K562 (cell line): ENCODE measurements around the gene ZNF302. TPM values are rescaled to one million over a fixed set of nuclear protein-coding genes. Genes with fewer than 3 reads are reported as not detected.

Experiments
- ATAC-seq: fragments of 200-7000 bp; cut with Tn5 transposase; 3 replicates; pipeline ENCODE4 v1.9.1; 2020; ENCODE audit warnings: moderate library complexity
- BruUV-seq: library from RNA; stranded (reverse); fragments of 400-500 nt; replicated peaks from 2 replicates; lab custom pipeline; 2021; lab: Mats Ljungman, UMichigan
- CTCF ChIA-PET: fragments of 300-600 bp; formaldehyde crosslinking; extraction: SDS; loops from one replicate; lab custom pipeline; 2021; ENCODE audit warnings: low intra/inter-chr PET ratio; lab: Yijun Ruan, JAX
- POLR2A ChIA-PET: fragments of 300-600, 350-650 bp; sonication (Branson Sonifier 250); formaldehyde crosslinking; extraction: SDS; loops from one replicate; lab custom pipeline; 2021; ENCODE audit warnings: antibody characterized with exemption, inconsistent platforms; lab: Yijun Ruan, JAX
- DNase-seq, 4 experiments: peaks; one replicate each; pipeline versions ENCODE4 v3.0.0 to v3.0.0-alpha.2; 2011 to 2018; ENCODE audit warnings: low spot score in 3 of 4, mixed read lengths in 3 of 4; ENCODE audit errors: extremely low read depth in 1 of 4
- FAIRE-seq: peaks from 2 replicates; lab custom pipeline; 2011; peaks lifted over from hg19 to GRCh38; lab: Jason Lieb, UNC
- H2AFZ ChIP-seq: 2 replicates; pipeline ENCODE4 v1.6.0; 2011; ENCODE audit warnings: low read depth, low read length, control low read depth, inconsistent platforms
- H3K27ac ChIP-seq: fragments of 200-600 bp; 3 replicates; pipeline ENCODE4 v1.8.0; 2011; ENCODE audit warnings: low read depth, mild to moderate bottlenecking, control low read depth, inconsistent platforms, low read length, moderate library complexity, mixed read lengths; ENCODE audit errors: extremely low read depth
- H3K27me3 ChIP-seq, 2 experiments: fragments of 300-600 bp in 1 of 2; 2 replicates in 1 of 2; 3 replicates in 1 of 2; pipeline versions ENCODE4 v1.6.0 to v1.8.0; 2011; ENCODE audit warnings: inconsistent platforms in 2 of 2, low read length in 2 of 2, mild to moderate bottlenecking in 1 of 2, mixed read lengths in 1 of 2, moderate library complexity in 1 of 2; ENCODE audit not compliant: control insufficient read depth in 2 of 2, insufficient read depth in 2 of 2
- H3K36me3 ChIP-seq: fragments of 300-600 bp; 3 replicates; pipeline ENCODE4 v1.8.0; 2011; ENCODE audit warnings: mild to moderate bottlenecking, low read length, inconsistent platforms; ENCODE audit not compliant: control insufficient read depth, insufficient read depth
- H3K4me1 ChIP-seq, 2 experiments: fragments of 200-600 bp in 1 of 2; replicated peaks in 1 of 2; 2 replicates in 1 of 2; 3 replicates in 1 of 2; pipeline versions ENCODE4 v1.5.1 to v1.8.0; 2011; ENCODE audit warnings: inconsistent platforms in 2 of 2, low read length in 2 of 2, mild to moderate bottlenecking in 1 of 2, mixed read lengths in 1 of 2, moderate library complexity in 1 of 2; ENCODE audit not compliant: control insufficient read depth in 2 of 2, insufficient read depth in 2 of 2
- H3K4me2 ChIP-seq: 2 replicates; pipeline ENCODE4 v1.6.1; 2011; ENCODE audit warnings: low read length, control low read depth, inconsistent platforms, mixed read lengths; ENCODE audit not compliant: insufficient read depth
- H3K4me3 ChIP-seq: fragments of 200-600 bp; sonication (generic), shearing (Covaris generic); 2 replicates; pipeline ENCODE4 v1.5.1; 2016; ENCODE audit warnings: control low read depth, inconsistent platforms
- H3K79me2 ChIP-seq: fragments of 200-600 bp; 3 replicates; pipeline ENCODE4 v1.8.0; 2011; ENCODE audit warnings: low read length, inconsistent platforms; ENCODE audit not compliant: control insufficient read depth, insufficient read depth
- H3K9ac ChIP-seq, 2 experiments: 2 replicates each; pipeline versions ENCODE4 v1.6.0 to v1.6.1; 2011; ENCODE audit warnings: low read depth in 2 of 2, low read length in 2 of 2, control low read depth in 1 of 2, inconsistent platforms in 1 of 2, mild to moderate bottlenecking in 1 of 2, mixed read lengths in 1 of 2; ENCODE audit not compliant: insufficient read depth in 1 of 2
- H3K9me1 ChIP-seq: one replicate; pipeline ENCODE4 v1.6.0; 2011; ENCODE audit warnings: inconsistent platforms, mild to moderate bottlenecking, low read length, moderate library complexity; ENCODE audit not compliant: control insufficient read depth, insufficient read depth
- H3K9me3 ChIP-seq: replicated peaks from 2 replicates; pipeline ENCODE4 v1.5.1; 2011; ENCODE audit warnings: low read depth, low read length, inconsistent platforms; ENCODE audit not compliant: control insufficient read depth, insufficient read depth
- H4K20me1 ChIP-seq: replicated peaks from 2 replicates; pipeline ENCODE4 v1.6.1; 2011; ENCODE audit warnings: low read length, inconsistent platforms, mixed read lengths; ENCODE audit not compliant: control insufficient read depth, insufficient read depth
- ARNT ChIP-seq, 2 experiments: fragments of 450-650 bp; IDR thresholded peaks; 2 replicates each; pipeline ENCODE4 v1.6.1; 2016; ENCODE audit warnings: mild to moderate bottlenecking in 1 of 2
- ATF3 ChIP-seq, 2 experiments: fragments of 450-650 bp in 1 of 2; sonication (generic) in 1 of 2; formaldehyde crosslinking in 1 of 2; IDR thresholded peaks in 1 of 2; conservative IDR thresholded peaks in 1 of 2; 2 replicates each; pipeline versions ENCODE4 v1.6.1 to v1.8.1; 2016 to 2023; ENCODE audit warnings: mild to moderate bottlenecking in 2 of 2, moderate library complexity in 2 of 2, inconsistent platforms in 1 of 2, missing genetic modification reagents in 1 of 2
- CREBBP ChIP-seq: IDR thresholded peaks from one replicate; pipeline ENCODE4 v1.6.1; 2012; ENCODE audit warnings: low read depth, mild to moderate bottlenecking, control low read depth, inconsistent platforms, low read length
- EP400 ChIP-seq: fragments of 450-650 bp; IDR thresholded peaks from 2 replicates; pipeline ENCODE4 v1.6.1; 2017; ENCODE audit warnings: antibody characterized with exemption, mild to moderate bottlenecking, moderate library complexity
- EZH2 ChIP-seq: IDR thresholded peaks from 2 replicates; pipeline ENCODE4 v1.6.1; 2012; ENCODE audit warnings: low read depth, mild to moderate bottlenecking, inconsistent platforms, low read length, borderline replicate concordance
- KDM4B ChIP-seq, 2 experiments: fragments of 450-650 bp in 1 of 2; sonication (generic) in 1 of 2; IDR thresholded peaks; 2 replicates each; pipeline ENCODE4 v1.6.1; 2016 to 2017; ENCODE audit warnings: borderline replicate concordance in 2 of 2, antibody characterized with exemption in 1 of 2, low read depth in 1 of 2, mild to moderate bottlenecking in 1 of 2
- KLF16 ChIP-seq: IDR thresholded peaks from 2 replicates; pipeline ENCODE4 v1.6.1; 2016; ENCODE audit warnings: antibody characterized with exemption
- PRPF4 ChIP-seq: fragments of 200-400 bp; formaldehyde crosslinking; IDR thresholded peaks from one replicate; pipeline ENCODE4 v1.6.1; 2017; ENCODE audit warnings: low read length, low read depth, mild to moderate bottlenecking; ENCODE audit not compliant: insufficient read depth, poor library complexity, severe bottlenecking
- RCOR1 ChIP-seq, 2 experiments: IDR thresholded peaks; 2 replicates each; pipeline ENCODE4 v1.6.1; 2012; ENCODE audit warnings: low read depth in 2 of 2, low read length in 2 of 2, borderline replicate concordance in 1 of 2, improper control_type of control experiment in 1 of 2
- SMC3 ChIP-seq: conservative IDR thresholded peaks from 2 replicates; pipeline ENCODE4 v1.6.1; 2011; ENCODE audit warnings: low read depth, low read length, improper control_type of control experiment; ENCODE audit not compliant: insufficient read depth
- SOX6 ChIP-seq: fragments of 450-650 bp; IDR thresholded peaks from 2 replicates; pipeline ENCODE4 v1.6.1; 2014; ENCODE audit warnings: mild to moderate bottlenecking
- XRCC4 ChIP-seq: IDR thresholded peaks from one replicate; pipeline ENCODE4 v1.6.1; 2011; ENCODE audit not compliant: insufficient read depth, insufficient read length; ENCODE audit errors: extremely low read depth
- ZNF217 ChIP-seq: sonication (generic); formaldehyde crosslinking; IDR thresholded peaks from 2 replicates; pipeline ENCODE4 v1.8.0; 2022; ENCODE audit warnings: mild to moderate bottlenecking, missing genetic modification reagents
- ZNF830 ChIP-seq: fragments of 250-450 bp; sonication (Bioruptor Pico); IDR thresholded peaks from 2 replicates; pipeline ENCODE4 v1.5.0; 2021; ENCODE audit warnings: mild to moderate bottlenecking
- ZSCAN32 ChIP-seq: fragments of 450-650 bp; formaldehyde crosslinking; IDR thresholded peaks from 2 replicates; pipeline ENCODE4 v1.4.0; 2020; ENCODE audit warnings: mild to moderate bottlenecking, moderate library complexity
- WGBS: fragments of 100-300 bp; shearing (Covaris generic); methylation state at CpG from one replicate; pipeline ENCODE4 v1.1.6; 2016; ENCODE audit warnings: low coverage, mixed read lengths; ENCODE audit not compliant: insufficient coverage; ENCODE audit errors: missing lambda C conversion rate; 5-methylcytosine and 5-hydroxymethylcytosine counted together
- in situ Hi-C: fragments of 300-500 bp; cut with MboI; formaldehyde crosslinking; loops from 4 replicates; pipeline ENCODE4 v1.15.0; 2018; ENCODE audit warnings: inconsistent platforms, mixed read lengths
- intact Hi-C: fragments of 100-400 bp; cut with micrococcal nuclease; formaldehyde crosslinking; loops from 2 replicates; pipeline ENCODE4 v1.14.2; 2022
- polyA plus RNA-seq, 8 experiments: library from polyadenylated mRNA; depleted of rRNA in 4 of 8; stranded (reverse) in 5 of 8; unstranded in 3 of 8; fragments of >200 nt; fragmentation: Nextera tagmentation in 2 of 8; fragmentation: Illumina TruSeq in 1 of 8; extraction: Ambion mirVana in 2 of 8; extraction: Trizol in 1 of 8; gene quantifications; 2 replicates each; pipeline versions ENCODE4 v1.2.1 to v1.2.3, GENCODE V29; 2011 to 2014; ENCODE audit warnings: inconsistent platforms in 1 of 8, missing spikeins in 1 of 8
- total RNA-seq, 7 experiments: library from RNA; depleted of rRNA in 6 of 7; stranded (reverse); fragments of >200 nt in 6 of 7; fragmentation: Illumina TruSeq in 2 of 7; extraction: Trizol in 2 of 7; gene quantifications; 2 replicates each; pipeline versions ENCODE4 v1.2.1 to v1.2.3, GENCODE V29; 2011 to 2021; ENCODE audit warnings: low replicate concordance in 1 of 7
- TF ChIP-seq, protein P1 (sequence below): sonication (generic); formaldehyde crosslinking; IDR thresholded peaks from 2 replicates; pipeline ENCODE4 v1.4.0; 2020; ENCODE audit warnings: mild to moderate bottlenecking, missing genetic modification reagents
- TF ChIP-seq, protein P2 (sequence below): IDR thresholded peaks from 2 replicates; pipeline ENCODE4 v1.6.1; 2012; ENCODE audit warnings: low read depth, low read length, improper control_type of control experiment, borderline replicate concordance
- TF ChIP-seq, protein P3 (sequence below): sonication (generic); formaldehyde crosslinking; IDR thresholded peaks from 2 replicates; pipeline ENCODE4 v1.8.1; 2023; ENCODE audit warnings: mild to moderate bottlenecking, missing genetic modification reagents

ZNF302 gene
- total and polyA plus RNA-seq, 9 of the 15 experiments (the other 6 are each of a cell fraction or from before 2014, with no cell fraction given): 0.08 to 1.0 (median 0.27) TPM; not detected in 1

GRCh38 chr19:34671972-34672371, 5.5 kb upstream of the ZNF302 start:
- no peak overlapping the region for H3K4me2 ChIP-seq
- no peak overlapping the region for H2AFZ ChIP-seq
- H4K20me1 ChIP-seq: no peaks in the 10 kb centered on the region
- no peaks in the 10 kb centered on the region for H3K9me3 ChIP-seq
- H3K79me2 ChIP-seq: no peaks in the 10 kb centered on the region
- intact Hi-C loops (no loop called here), in situ Hi-C loops (no loop called here)
- no TSS peak for BruUV-seq
- no peaks in the 10 kb centered on the region for H3K9me1 ChIP-seq
- CTCF ChIA-PET: no interaction called here
- no peak overlapping the region for H3K27ac ChIP-seq
- POLR2A ChIA-PET: no interaction called here
- H3K27me3 ChIP-seq: peaks cover 0 to 3% of the 10 kb centered on the region in 2 experiments; a peak in 1 of 5 replicates
- no peaks in the 10 kb centered on the region for H3K36me3 ChIP-seq
- H3K4me1 ChIP-seq: peaks cover 0 to 12% of the 10 kb centered on the region in 2 experiments; a peak in 2 of 5 replicates
- DNase-seq (no peak), FAIRE-seq (no peak), ATAC-seq (no peak)
- H3K4me3 ChIP-seq: no peak overlapping the region
- H3K9ac ChIP-seq: no peak overlapping the region
- WGBS: 2% methylated on average over 3 of the region's 3 CpGs
- no peak for TF ChIP-seq PRPF4
- no peak for TF ChIP-seq ZNF217 (CRISPR knock-in tag)
- TF ChIP-seq SMC3: no peak
- TF ChIP-seq CREBBP: no peak
- TF ChIP-seq ZNF830 (CRISPR knock-in tag): no peak
- no peak for TF ChIP-seq EZH2
- no peak for TF ChIP-seq XRCC4
- no peak for TF ChIP-seq KLF16
- TF ChIP-seq ATF3 (IDR thresholded peaks at IDR 0.05): no peak
- no peak for TF ChIP-seq ATF3 (CRISPR knock-in tag; conservative IDR thresholded peaks at IDR 0.05)
- TF ChIP-seq, protein P1, sequence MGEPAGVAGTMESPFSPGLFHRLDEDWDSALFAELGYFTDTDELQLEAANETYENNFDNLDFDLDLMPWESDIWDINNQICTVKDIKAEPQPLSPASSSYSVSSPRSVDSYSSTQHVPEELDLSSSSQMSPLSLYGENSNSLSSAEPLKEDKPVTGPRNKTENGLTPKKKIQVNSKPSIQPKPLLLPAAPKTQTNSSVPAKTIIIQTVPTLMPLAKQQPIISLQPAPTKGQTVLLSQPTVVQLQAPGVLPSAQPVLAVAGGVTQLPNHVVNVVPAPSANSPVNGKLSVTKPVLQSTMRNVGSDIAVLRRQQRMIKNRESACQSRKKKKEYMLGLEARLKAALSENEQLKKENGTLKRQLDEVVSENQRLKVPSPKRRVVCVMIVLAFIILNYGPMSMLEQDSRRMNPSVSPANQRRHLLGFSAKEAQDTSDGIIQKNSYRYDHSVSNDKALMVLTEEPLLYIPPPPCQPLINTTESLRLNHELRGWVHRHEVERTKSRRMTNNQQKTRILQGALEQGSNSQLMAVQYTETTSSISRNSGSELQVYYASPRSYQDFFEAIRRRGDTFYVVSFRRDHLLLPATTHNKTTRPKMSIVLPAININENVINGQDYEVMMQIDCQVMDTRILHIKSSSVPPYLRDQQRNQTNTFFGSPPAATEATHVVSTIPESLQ (CRISPR knock-in tag): no peak
- TF ChIP-seq, protein P2, sequence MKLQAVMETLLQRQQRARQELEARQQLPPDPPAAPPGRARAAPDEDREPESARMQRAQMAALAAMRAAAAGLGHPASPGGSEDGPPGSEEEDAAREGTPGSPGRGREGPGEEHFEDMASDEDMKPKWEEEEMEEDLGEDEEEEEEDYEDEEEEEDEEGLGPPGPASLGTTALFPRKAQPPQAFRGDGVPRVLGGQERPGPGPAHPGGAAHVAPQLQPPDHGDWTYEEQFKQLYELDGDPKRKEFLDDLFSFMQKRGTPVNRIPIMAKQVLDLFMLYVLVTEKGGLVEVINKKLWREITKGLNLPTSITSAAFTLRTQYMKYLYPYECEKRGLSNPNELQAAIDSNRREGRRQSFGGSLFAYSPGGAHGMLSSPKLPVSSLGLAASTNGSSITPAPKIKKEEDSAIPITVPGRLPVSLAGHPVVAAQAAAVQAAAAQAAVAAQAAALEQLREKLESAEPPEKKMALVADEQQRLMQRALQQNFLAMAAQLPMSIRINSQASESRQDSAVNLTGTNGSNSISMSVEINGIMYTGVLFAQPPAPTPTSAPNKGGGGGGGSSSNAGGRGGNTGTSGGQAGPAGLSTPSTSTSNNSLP: no peak
- TF ChIP-seq ZSCAN32: no peak
- no peak for TF ChIP-seq ARNT (IDR thresholded peaks at IDR 0.05)
- no peak for TF ChIP-seq KDM4B (IDR thresholded peaks at IDR 0.05; ENCODE audit: borderline replicate concordance in 2 of 2, low read depth in 1 of 2)
- TF ChIP-seq SOX6: no peak
- no peak for TF ChIP-seq EP400
- TF ChIP-seq RCOR1 (IDR thresholded peaks at IDR 0.05; ENCODE audit: borderline replicate concordance in 1 of 2, low read depth in 2 of 2, low read length in 2 of 2): no peak
- TF ChIP-seq, protein P3, sequence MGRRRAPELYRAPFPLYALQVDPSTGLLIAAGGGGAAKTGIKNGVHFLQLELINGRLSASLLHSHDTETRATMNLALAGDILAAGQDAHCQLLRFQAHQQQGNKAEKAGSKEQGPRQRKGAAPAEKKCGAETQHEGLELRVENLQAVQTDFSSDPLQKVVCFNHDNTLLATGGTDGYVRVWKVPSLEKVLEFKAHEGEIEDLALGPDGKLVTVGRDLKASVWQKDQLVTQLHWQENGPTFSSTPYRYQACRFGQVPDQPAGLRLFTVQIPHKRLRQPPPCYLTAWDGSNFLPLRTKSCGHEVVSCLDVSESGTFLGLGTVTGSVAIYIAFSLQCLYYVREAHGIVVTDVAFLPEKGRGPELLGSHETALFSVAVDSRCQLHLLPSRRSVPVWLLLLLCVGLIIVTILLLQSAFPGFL (CRISPR knock-in tag): no peak
